Activated naive CD4-positive, alpha-beta T cell treated with Interleukin-2 at 50 U/mL for 16 hours (primary cell): ENCODE data around the gene GIPR.
"Not testable (repeated sequence)": the region's sequence is repeated elsewhere in the genome, so short reads cannot be mapped to it uniquely, and the experiment has no call there.

Experiments
- DNase-seq: peaks from one replicate; pipeline ENCODE4 v3.0.0-alpha.2; 2020

The GIPR gene, protein sequence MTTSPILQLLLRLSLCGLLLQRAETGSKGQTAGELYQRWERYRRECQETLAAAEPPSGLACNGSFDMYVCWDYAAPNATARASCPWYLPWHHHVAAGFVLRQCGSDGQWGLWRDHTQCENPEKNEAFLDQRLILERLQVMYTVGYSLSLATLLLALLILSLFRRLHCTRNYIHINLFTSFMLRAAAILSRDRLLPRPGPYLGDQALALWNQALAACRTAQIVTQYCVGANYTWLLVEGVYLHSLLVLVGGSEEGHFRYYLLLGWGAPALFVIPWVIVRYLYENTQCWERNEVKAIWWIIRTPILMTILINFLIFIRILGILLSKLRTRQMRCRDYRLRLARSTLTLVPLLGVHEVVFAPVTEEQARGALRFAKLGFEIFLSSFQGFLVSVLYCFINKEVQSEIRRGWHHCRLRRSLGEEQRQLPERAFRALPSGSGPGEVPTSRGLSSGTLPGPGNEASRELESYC

DNA sequence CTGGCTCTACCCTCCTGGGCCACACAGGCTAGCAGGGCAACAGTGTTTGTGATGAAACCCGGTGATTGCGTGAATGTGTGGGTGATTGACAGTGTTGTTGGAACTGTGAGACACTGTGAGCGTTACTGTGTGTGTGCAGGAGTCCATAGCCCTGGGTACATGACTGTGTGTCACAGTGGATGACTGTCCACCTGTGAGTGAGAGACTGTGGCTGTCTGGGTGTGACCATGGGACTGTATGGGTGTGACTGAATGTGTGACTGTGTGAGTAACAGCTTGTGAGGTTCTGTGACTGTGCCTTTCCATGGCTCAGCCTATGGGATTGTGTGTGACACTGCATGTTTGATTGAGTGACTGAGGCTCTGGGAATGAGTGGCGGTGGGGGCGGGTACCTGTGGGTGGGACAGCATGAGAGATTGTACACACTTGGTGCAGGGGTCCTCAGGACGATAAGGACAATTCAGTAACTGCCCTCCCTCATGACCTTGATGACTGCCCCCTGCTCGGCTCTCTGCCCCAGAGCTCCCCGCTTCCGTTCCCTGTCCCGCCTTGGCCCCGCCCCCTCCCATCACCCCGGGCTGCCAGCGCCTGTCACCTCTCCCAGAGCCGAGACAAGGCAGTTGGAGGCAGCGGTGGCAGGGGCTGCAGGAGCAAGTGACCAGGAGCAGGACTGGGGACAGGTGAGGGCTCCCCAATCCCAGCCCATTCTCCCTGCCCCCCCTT lies at the start of gene GIPR:
Gene GIPR (plus strand): TSS at position 602 of the 722 bp plus-strand sequence. CDS start 1,300 bp downstream, outside the sequence.
- peak; percentile 71 for DNase-seq

DNA sequence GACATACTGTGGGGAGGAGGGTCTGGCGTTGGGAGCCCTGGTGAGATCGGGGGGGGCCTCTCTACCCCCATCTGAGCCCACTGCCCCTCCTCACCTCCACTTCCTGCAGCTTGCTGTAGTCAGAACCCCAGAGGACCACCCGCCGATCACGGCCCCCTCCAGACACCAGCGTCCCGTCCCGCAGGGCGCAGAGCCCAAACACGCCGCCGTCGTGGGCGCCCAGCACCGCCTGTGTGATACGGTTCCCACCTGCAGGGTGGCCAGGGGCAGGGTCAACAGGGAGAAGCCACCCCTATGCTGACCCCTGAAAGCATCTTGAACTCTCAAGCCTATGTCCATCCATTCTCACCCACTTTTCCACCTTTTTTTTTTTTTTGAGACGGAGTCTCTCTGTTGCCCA lies 46.6 kb upstream of the GIPR start:
- no peak for DNase-seq

DNA sequence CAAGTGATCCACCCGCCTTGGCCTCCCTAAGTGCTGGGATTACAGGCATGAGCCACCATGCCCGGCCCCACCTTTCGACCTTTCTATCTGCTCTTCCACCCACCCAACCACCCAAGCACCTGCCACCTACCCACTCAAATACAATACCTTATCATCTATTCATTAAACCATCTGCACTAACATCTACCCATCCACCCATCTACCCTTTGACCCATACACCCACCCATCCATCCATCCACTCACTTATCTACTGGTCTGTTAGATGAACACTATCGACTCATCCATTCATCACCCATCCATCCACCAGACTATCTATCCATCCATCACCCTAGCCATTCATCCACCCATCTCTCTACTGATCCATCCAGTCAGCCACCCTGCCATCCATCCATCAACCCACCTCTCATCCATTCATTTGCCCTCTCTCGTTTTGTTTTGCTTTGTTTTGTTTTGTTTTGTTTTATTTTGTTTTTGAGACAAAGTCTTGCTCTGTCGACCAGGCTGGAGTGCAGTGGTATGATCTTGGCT lies 46.0 kb upstream of the GIPR start:
- no peak for DNase-seq

DNA sequence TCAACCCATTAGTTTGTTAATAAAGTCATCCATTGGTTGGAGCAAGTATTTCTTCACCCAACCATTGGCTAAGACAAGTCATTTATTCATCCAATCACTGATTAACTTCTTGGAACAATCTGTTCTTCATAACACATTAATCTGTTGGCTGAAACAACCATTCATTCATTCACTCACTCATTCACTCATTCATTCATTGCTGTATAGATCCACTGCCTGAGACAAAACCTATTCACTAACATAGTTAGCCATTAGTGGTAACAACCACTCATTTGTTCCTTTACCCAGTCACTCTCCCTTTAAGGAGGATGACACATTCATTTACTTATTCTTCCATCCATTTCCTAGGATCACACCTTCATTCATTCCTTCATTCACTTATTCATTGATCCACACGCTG lies 44.0 kb upstream of the GIPR start:
- no peak for DNase-seq

DNA sequence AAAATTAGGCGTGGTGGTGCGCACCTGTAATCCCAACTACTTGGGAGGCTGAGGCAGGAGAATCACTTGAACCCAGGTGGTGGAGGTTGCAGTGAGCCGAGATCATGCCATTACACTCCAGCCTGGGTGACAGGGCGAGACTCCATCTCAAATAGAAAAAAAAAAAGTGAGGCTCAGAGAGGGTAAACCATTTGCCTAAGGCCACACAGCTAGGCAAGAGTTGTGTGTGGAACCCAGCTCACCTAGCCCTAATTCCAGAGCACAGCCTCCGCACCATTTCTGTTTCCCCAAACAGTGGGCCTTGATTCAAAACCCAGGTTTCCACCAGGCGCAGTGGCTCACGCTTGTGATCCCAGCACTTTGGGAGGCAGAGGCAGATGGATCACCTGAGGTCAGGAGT lies 39.8 kb upstream of the GIPR start:
- DNase-seq: not testable (repeated sequence)

DNA sequence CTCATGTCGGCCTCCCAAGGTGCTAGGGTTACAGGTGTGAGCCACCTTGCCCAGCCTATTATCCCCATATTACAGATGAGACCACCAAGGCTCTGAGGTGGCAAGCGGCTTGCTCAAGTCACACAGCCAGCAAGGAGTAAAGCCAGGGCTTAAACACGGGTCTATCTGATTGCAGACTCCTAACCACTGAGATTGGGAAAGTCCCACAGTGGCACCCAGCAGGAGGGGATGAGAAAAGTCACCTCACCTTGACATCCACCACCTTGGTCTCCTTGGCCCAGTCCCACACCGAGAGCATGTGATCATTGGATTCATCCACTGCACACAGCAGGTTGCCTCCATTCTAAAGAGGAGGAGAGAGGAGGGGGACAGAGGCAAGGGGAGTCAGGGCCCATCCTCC lies 38.3 kb upstream of the GIPR start:
- DNase-seq: no peak

DNA sequence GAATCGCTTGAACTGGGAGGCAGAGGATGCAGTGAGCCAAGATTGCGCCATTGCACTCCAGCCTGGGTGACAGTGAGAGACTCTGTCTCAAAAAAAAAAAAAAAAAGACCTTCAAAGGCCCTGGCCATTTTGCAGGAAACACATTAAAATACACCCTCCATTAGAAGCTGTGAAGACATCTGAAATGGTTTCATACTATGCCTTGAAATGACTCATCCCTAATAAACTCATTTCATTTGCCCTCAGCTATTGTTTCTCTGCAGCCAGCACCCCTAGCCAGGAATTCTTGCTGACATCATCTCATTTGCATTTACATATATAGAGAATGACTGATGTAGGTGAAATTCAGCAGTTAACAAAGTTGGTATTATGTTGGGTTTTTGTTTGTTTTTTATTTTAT lies 37.6 kb upstream of the GIPR start:
- DNase-seq: no peak

DNA sequence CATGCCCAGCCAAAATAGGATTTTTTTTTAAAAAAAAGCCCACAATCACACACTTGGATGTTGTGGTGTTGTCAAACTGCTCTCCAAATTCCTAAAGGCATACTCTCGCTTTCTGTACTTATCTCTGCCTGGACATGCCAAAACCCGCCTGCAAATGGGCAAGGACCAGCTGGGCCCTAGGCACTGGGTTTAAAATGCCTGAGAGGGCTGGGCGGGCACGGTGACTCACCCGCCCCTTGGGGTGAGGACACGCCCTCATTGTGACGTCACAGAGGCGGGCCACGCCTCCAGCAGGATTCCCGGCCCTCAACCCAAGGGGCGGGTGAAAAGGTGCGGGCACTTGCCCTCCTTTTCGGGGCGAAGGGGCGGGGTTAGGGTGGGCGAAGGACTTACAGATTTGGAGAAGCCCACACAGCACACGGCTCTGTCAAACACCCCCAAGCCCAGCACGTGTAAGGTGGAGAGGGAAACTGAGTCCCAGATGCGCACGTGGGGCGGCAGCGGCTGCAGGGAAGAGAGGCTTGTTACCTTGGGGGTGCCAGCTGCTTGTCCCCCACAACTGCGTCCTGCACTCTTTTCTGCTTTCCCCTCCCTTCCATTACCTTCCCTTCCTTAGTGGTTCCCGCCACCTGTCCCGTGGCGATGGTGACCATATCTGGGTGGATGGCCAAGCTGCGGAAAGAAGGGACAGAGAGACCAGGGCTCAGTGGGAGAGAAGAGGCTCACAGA lies 35.4 kb upstream of the GIPR start:
- peak; percentile 56 for DNase-seq

DNA sequence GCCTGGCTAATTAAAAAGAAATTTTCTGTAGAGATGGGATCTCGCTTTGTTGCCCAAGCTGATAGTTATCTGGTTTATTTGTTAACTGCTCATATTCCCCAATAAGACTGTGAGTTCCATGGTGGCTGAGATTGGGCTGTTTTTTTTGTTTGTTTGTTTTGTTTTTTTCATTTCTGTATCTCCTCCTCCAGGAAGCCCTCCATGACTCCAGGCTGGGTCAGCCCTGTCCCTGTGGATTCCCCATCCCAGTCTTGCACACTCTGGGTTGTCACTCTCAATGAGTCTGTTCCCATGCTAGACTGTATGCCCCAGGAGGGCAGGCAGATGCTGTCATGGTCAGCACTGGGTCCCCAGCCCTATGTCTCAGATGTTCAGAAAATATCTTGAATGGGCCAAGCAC lies 31.7 kb upstream of the GIPR start:
- no peak for DNase-seq

DNA sequence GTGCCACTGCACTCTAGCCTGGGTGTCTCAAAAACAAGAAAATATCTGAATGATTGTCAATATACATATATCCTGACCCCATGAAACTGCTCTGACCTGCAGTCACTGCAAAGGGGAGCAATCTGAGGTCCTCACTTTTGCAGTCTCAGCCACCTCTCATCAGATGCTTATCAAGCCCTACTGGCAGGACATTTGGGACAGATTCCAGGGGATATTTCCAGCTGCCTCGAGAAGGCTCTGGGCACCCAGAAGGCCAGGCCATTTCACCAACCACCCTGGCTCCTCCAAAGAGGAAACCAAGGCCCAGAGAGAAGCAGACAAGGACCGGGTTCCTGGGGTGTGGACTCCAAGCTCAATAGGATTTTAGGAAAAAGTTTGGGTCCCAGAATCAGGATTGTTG lies 31.1 kb upstream of the GIPR start:
- DNase-seq: no peak

DNA sequence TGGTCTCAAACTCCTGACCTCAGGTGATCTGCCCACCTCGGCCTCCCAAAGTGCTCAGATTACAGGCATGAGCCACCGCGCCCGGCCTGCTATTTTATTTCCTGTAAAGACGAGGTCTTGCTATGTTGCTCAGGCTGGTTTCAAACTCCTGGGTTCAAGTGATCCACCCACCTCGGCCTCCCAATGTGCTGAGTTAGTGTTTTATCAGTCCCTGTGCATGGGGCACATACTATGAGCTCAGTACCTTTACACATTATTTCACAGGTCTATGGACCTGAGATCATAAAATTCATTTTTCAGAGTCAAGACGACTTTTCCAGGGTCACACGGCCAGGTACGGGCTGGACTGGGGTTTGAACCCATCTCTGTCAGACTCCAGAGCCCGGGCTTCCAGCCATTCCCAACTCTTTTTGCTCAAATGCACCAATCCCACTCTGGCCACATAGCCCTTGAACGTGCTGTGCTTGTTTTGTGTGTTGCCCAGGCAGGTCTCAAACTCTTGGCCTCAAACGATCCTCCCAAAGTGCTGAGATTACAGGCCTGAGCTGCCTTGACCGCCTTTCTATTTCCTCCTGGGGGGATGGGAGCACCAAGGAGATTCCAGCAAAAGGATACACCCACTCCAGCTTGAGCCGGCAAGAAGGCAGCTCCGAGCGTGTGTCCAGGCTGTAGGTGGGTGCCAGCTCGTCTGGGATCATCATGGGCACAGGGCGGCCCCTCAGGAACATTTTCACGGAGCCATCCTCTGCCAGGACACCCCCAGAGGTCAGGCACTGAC lies 29.9 kb upstream of the GIPR start:
- DNase-seq: no peak

DNA sequence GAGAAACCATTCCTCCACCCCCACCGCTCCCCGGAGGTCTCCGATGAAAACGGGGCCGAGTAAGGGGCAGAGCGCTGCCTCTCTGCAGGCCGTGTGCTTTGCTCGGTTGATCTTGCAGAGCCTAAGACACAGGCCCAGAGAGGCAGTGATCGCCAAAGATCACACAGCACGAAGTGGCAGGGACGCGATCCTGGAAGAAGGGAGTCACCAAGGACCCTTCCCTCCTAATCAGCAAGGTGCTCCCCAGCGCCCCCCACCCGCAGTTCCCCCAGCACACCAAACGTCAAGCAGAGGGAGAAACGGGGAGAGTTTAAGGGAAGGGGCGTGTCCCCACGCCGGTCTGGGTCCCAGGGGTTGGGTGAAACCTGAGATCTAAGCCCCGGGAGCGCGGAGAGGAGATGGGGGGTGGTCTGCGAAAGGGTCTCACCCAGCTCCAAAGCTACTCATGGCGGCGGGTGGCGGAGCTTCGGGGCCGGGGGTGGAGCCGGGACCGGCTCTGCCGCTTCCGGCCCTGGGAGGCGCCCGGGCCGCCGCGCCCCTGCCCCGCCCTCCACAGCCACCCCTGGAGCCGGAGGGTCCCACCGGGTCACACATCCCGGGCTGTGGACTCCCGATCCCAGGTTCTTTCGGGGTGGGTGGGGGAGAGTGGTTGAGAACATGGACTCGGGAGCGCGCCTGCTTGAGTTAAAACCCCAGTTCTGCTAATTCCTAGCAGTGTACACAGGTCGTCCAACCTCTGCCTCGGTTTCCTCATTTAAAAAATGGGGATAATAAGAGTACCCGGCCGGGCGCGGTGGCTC lies 28.9 kb upstream of the GIPR start, which contains the start of gene EML2:
Gene EML2 (minus strand): TSS at position 468 of the 800 bp plus-strand sequence. CDS start 21 bp downstream, at position 447.
- peak; percentile 64 for DNase-seq

DNA sequence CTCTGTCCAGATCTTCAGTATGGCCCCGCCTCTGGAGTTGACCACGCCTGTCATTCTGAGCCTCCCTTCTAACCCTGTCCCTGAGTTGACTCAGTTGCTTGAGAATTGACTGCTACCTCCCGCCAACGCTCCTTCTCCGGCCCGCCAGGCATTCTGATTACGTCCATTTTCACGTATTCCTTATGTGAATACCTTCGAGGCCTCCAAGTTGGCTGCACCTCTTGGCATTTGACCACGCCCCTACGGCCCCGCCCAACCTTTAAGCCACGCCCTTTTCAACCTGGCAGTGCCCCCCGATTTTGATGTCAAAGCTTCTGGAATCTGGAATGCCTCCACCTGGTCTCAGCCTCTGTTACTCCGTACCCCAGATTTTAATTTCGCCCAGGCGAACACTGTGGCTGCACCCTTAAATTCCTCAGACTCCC lies 27.2 kb upstream of the GIPR start:
- peak; percentile 51 for DNase-seq

DNA sequence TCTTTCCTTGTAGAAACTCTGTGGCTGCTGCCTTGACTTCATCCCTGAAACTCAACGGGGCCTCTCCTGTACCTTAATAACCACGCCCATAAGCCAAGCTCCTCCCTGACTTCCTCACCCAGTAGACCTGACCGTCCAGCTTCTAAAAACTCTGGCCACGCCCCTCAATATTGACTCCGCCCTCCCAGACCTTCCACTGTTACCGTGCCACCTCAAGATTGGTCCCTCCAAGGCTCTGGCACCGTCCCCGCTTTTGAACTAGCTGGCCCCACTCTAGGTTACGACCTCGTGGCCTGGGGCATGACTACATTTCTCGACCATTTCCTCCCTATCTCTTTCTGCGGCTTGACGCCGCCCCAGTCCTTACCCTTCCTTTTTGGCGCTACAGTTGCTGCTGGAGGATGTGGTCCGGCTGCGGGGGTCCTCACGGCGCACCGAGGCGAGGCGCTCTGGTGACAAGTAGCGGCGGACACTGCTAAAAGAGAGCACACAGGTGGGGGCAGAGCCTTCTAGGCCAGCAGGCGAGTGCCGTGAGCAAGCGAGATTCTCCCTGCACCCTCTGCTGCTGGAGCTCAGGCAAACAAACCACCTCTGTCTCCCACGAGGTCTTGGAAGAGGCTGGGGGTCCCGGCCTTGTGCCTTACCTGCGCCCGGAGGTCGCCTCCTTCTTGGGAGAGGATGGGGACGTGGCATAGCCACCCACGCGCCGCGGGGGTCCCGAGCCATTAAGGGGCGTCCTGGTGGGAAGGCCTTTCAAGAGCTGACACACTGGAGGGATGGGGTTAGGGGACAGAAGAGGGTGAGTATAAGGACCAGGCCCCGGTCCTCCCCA lies 26.5 kb upstream of the GIPR start:
- peak; percentile 84 for DNase-seq

DNA sequence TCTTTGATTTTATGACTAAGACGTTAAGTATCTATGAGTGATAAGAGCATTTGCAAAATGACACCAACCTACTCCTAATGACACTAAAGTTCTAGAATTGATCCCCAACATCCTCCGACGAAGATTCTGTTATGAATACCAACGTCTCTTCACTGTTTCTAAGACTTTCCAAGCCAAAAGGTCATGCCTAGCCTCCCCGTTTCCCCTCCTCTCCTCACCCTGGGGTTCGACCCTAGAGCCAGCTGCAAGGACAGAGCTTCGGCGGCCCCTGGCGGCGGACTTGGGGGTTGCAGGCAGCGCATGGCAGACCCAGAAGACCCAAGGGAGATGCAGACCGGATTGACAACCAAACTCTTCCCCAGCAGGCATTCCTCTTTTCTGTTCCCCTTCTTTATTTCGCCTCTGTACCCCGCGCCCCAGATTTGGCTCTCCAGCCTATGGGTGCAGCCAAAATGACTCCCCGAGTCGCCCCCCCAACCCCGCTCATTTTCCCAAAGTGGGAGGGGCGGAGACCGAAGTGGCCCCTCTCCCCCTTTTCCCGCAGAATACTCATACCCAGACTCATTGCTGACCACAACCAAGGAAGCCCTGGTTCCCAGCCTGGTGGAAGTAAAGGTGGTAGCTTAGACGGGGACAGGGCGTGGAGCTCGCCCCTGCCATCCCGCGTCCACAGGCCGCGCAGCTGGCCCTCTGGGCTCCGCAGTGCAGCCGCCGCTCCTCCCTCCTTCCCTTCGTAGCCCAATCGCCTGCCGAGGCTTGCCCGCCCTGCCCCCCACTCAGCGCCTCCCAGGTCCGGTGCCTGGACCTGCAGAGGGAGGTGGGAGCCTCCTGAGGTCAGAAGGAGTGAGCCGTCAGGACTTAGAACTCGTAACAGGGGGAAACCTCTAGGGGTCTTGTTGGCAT lies 24.7 kb upstream of the GIPR start:
- peak; percentile 96 for DNase-seq

DNA sequence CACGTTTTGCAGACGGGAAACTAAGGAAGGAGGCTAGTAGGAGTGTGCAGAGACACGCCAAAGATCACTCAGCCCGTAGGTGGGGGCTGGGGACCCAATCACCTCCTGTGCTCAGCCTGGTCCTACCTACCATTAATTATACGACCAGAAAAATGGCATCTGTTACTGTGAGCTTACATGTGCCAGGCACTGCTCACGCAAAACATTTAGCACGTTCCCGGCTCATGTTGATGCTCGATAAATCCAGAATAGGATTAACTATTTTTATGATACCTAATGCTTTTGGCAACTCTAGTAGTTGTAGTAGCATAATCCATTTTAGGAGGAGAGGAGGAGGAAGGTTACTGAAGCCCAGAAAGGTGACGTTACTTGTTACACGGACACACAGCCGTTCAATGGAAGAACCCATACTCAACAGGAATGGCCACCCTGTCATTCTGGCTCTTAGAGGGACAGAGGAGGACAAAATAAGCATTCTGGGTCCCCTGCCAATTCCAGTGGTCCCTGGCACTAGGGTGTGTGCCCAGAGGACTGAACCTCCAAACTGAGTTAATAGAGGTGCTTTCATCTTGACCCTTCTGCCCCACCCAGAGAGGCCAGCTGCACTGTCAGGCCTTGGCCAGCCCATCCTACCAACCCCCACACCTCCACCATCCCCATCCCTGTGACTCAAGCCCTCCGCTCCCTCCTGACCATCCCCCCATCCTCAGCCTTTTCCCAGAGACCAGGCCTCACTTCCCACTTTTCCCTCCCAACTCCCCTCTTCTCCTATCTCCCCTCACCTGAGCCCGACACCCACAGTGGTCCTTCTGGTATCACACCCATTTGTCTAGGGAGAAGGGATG lies 23.9 kb upstream of the GIPR start:
- no peak for DNase-seq

DNA sequence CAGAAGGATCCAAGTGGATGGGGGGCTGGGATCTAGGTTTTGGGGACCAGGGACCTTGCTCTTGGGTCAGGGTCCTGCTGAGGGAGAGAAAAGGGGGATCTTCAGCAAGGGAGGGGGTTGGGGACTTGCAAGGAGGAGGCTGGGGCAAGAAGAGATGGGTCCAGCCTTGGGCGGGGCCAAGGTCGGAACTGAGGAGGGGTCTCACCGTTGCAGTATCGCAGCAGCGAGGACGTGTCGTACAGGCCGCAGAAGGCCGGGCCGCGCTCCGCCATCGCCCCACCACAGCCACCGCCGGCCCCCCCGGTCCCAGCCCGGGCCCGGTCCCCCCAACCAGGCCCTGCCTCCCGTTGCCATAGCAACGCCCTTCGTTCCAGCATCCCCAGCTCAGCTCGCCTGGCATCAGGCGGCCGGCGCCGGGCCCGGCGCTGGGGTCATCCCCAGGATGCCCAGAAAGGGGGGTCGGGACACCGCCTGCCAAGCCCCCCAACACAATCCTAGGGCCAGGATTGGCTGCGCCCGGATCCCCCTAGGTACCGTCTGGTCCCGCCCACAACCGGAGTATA lies 22.9 kb upstream of the GIPR start:
- no peak for DNase-seq
